OCI-LY3 (cell line): Measurements from ENCODE around the gene ASTN1.

ENCODE experiments used
- CTCF ChIP-seq: fragments of 200-600, 300-600 bp; sonication (generic); IDR thresholded peaks from 2 replicates; pipeline ENCODE4 v1.5.1; 2014; ENCODE audit warnings: antibody characterized with exemption, low read length, low read depth
- EZH2phosphoT487 ChIP-seq: fragments of 200-600 bp; shearing (Covaris generic); IDR thresholded peaks from 2 replicates; pipeline ENCODE4 v1.6.1; 2018; ENCODE audit warnings: antibody characterized with exemption, mixed run types, low read depth

- TF ChIP-seq EZH2phosphoT487: no peak
- no peak for TF ChIP-seq CTCF
Measured at GRCh38 chr1:177174921-177175634, 10.6 kb upstream of the ASTN1 start.
